Subcutaneous preadipocyte (primary cell): ENCODE measurements around the gene SEL1L3. TPM values are rescaled to one million over a fixed set of nuclear protein-coding genes. Genes with fewer than 3 reads are reported as not detected.

ENCODE experiments used
- small RNA-seq: library from RNA; depleted of rRNA; stranded (forward); fragments of <200 nt; gene quantifications from one replicate; pipeline ENCODE3, GENCODE V24; 2012
- total RNA-seq: library from RNA; depleted of rRNA; stranded (reverse); fragments of >200 nt; gene quantifications from 2 replicates; pipeline ENCODE4 v1.2.3, GENCODE V29; 2012

Gene SEL1L3
- total RNA-seq = 1.8 and 5.7 TPM in 2 replicates

GRCh38 chr4:25862411-25863346, at the start of gene SEL1L3:
TSS of gene SEL1L3 (minus strand) at chr4:25862988. CDS start at chr4:25862836, 152 bp downstream.

Small RNA genes within 50 kb of the gene (small RNA-seq; reads per million reads assigned to genes)
- not detected for gene MTND4LP22

Other genes starting within 250 kb of the SEL1L3 start
- gene SLC34A2, start 207.1 kb downstream of the SEL1L3 start, total RNA-seq = not detected in 2 replicates
- gene SMIM20, start 51.2 kb upstream of the SEL1L3 start, total RNA-seq = 24.2 and 27.6 TPM in 2 replicates